ENCODE results near the gene AP1M1.

Gene AP1M1

DNA sequence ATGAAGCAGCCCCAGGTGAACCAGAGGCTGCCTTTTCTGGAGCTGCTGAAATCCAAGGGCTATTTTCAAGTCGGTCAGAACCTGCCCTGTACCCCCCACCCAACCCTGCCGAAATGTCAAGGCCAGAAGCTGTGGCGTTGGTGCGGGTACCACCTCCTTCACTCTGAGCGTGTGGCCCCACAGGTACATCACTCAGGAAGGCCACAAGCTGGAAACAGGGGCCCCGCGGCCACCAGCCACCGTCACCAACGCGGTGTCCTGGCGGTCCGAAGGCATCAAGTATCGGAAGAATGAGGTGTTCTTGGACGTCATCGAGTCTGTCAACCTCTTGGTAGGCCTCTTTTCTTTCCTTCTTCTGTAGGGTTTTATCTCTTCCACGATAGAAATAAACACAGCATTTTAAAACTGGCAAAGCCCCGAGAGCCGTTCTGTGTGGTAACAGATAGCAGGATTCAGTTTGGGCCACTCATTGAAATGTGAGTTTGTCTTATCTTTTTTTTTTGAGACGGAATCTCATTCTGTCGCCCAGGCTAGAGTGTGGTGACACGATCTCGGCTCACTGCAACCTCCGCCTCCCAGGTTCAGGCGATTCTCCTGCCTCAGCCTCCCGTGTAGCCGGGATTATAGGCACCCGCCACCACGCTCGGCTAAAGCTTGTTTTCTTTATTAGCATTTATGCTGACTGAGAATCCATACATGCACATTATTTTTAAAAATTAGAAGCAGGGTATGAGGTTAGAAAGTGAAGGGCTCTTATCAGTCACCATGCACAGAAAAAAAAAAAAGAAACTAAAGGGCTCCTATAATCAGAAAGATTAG lies 11.3 kb downstream of the AP1M1 start:
- no peak for DNase-seq

GRCh38 chr19:16210168-16210567 lies 12.5 kb downstream of the AP1M1 start:
- no peak for DNase-seq

DNA sequence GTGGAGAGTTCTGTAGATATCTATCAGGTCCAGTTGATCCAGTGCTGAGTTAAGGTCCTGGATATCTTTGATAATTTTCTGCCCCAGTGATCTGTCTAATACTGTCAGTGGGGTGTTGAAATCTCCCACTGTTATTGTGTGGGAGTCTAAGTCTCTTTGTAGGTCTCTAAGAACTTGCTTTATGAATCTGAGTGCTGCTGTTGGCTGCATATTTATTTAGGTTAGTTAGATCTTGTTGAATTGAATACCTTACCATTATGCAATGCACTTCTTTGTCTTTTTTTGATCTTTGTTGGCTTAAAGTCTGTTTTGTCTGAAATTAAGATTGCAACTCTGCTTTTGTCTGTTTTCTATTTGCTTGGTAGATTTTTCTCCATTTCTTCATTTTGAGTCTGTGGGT lies 15.4 kb downstream of the AP1M1 start:
- DNase-seq: no peak

DNA sequence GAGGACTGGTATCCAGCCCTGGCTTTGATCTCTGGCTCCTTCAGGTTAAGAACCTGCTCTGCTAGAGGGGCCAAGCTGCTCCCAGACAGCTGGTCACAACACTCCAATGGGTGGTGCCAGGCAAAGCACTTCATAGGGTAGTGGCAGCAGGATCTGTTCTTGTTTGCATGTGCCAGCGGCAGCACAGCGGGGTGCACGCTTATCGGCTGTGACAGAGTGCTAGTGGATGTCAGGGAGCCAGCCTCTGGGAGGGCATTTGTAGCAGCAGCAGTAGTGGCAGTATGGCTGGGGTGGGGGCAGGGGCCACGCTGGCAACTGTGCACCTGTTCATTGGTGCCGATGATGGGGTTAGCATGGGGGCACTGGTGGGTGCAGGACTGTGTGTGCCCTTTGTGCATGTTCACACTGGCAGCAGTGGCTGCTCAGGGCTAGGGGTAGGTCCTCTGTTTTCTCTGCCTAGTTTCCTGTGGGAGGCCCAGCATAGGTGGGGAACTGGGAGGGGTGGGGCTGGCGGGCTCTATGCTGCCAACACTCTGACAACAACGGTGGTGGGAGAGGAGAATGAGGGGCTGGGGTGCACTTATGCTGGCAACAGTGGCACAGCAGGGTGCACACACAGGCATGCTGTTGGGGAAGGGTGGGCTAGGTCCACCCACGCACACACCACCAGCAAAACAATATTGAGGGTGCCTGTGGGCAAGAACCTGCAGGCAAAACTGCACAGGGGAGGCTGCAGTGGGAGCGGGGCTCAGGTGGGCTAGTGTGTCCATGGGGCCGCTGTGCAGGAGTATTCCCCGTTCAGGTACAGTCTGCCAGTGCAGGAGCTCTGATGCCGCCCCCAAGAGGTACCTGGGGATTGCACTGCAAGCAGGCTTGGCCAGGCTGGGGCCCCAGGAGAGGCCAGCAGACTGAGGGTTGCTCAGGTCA lies 19.3 kb downstream of the AP1M1 start:
- DNase-seq: no peak

- DNase-seq: no peak
Measured at GRCh38 chr19:16217716-16218451, 20.2 kb downstream of the AP1M1 start.

DNA sequence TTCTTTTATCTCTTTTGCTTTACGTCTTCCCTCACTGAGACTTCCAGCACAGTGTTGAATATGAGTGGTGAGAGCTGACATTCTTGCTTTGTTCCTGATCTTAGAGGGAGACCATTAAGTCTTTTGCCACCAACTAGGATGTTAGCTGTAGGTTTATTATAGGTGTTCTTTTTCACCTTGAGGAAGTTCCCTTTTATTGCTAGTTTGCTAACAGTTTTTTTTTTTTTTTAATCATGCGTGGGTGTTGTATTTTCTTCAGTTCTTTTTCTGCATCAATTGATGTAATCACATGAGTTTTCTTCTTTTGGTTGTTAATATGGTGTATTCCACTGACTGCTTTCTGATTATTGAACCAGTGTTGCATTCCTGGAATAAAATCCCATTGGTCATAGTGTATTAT lies 21.1 kb downstream of the AP1M1 start:
- no peak for DNase-seq

DNA sequence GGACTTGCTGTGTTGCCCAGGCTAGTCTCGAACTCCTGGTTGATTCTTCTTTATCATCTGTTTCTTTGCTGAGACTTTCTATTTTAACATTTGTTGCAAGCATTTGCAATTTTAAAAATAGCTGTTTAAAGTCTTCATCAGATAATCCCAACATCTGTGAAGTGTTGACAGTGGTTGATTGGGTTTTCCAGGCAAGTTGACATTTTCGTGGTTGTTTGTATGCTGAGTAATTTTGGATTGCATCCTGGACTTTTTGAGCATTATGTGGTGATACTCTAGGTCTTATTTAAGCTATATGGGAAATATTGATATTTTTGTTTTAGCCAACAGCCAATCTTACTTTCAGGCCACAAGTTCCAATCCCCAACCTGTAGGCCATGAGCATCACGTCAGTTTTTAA lies 25.1 kb downstream of the AP1M1 start:
- no peak for DNase-seq

DNA sequence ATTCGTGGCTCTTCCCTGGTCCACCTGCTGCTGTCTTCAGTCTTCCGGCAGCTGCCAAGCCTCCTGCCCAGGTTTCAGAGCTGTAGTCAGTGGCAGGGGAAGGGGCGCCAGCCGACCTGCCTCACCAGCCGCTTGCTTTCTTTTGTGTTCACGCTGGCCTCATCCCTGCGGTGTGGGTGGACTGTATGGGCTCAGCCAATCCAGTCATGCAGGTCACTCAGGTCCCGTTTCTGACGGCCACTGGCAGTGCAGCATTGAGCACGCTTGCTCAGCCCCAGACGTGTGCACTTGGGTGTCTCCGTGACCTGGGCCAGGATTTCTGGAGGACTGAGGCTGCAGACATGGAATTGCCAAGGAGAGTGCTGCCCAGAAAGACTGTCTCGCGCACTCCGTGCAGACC lies 26.0 kb downstream of the AP1M1 start:
- DNase-seq: no peak

DNA sequence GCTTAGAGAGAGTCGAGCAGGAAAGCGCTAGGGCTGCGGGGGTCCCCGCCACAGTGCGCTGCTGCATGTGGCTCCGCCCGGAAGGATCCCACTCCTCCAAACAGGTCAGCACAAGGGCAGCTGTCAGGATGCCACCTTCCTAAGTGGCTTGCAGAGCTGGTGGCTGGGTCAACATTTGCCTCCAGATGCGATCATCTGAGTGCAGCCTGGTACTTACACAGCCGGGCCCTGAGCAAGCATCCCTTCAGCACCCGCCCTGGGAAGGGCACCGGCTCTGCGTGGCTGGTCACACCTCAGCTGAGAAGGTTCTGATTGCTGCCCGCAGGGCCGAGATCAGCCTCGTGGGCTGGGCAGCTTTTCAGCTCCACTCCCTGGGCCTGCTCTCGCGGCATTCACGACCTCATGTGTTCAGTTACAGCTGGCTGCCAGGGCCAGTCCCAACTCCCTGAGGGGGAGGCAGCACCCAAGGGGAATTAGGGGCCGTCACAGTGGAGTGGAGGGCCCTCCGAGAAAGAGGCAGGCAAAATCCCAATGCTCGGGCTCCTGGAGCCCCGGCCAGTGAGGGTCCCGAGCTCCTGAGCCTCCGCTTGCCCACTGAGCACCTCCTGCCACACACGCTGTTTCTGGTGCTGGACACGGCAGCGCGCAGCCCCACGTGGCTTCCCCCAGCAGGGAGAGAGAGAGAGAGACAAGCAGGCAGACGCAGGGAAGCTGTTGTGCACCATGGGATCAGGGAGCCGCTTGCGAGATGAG lies 26.8 kb downstream of the AP1M1 start:
- DNase-seq: no peak

DNA sequence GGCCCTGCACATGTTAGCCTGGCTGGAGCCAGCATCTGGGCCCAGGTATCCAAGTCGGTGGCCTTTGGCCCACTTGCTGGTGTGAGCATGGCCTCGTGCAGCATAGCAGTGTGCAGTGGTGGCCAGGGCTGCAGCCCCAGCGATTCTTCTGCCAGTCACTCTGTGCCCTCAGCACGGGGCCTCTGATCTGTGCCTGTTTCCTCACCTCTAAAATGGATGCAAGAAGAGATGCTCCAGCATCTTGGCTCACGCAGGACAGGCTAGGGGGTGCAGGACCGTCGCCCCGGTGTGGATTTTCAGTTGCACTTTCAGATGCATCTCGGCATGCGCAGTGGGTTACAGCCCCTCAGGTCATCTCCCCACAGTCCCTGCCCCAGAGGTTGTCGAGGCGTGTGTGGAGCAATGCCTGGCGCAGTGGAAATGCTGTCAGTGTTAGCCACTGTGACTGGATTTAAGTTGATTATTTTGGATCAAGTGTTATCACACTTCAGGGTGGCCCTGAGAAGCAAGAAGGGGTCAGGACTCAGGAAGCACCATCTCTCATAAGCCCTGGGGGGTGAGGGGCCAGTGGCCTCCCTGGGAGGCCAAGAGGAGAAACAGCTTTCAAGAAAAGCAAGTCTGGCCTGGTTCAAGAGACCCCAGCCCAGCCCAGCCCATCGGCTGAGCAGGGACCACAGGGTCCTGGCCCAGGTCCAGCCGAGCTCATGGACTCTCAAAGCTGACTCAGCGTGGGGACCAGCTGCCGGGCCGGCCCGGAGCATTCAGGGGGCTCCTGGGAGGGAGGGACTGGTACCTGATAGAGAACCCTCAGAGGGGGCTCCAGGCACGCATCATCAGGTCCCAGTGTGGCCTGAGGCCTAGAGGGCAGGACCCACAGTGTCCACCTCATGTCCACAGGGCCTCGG lies 27.8 kb downstream of the AP1M1 start:
- DNase-seq: no peak

- no peak for DNase-seq
Measured at GRCh38 chr19:16226184-16226591, 28.5 kb downstream of the AP1M1 start.

- no peak for DNase-seq
Measured at GRCh38 chr19:16226878-16227836, 29.4 kb downstream of the AP1M1 start.

DNA sequence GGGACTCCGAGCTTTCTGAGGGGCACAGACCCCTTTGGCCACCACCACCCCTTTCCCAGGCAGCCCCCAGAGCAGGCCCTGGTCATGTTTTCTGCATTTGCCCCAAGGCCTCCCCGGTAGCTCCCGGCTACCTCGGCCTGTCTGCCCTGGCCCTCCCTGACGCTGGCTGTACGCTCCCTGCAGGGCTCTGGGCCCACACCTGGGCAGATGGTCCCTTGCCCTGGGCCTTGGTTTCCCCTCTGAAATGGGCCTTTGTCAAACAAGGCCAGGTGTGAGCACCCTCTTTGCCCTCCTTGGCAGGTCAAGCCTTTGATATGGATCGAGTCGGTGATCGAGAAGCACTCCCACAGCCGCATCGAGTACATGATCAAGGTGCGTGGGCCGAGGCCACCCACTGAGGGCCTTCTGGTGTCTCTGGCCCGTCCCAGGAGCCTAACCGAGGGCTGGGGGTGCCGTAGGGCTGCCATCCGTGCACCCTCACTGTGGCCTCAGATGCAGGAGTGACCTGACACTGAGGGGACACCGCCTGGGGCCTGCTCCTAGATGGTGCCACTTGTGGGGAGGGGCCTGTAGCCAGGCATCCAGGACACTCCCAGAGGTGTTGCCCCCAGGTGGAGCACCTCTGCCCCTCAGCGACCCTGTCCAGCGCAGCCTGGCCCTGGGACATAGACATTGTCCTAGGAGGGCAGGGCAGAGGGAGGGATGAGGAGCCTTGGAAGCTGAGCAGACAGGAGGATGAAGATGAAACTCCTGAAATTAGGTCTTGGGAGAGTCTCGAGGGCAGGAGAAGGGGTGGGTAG lies 30.3 kb downstream of the AP1M1 start:
- DNase-seq: no peak

DNA sequence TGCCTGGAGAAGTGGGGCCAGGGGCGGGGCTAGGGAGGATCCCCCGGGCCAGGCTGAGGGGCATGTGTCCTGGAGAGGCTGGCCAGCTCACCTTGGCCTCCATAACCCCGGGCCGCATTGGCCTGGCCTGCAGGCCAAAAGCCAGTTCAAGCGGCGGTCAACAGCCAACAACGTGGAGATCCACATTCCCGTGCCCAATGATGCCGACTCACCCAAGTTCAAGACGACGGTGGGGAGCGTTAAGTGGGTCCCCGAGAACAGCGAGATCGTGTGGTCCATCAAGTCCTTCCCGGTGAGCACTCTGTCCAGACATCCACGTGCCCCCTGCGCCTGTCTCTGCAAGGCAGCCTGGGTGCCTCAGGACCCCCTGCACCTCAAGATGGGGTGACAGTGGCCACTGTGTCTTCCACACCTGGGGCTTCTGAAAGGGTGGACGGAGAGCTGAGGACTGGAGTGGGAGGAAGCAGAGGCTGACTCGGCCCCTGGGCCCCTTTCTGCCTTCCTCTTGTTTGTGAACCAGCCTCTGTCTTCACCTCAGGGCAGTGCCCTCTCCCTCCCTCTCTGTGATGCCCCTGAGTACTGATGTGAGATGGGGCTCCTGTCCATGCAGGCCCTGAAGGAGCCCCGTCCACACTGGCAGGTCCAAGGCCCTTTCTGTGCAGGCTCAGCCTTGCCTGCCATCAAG lies 31.1 kb downstream of the AP1M1 start:
- DNase-seq: no peak

- no peak for DNase-seq
Measured at GRCh38 chr19:16229322-16229641, 31.6 kb downstream of the AP1M1 start.

DNA sequence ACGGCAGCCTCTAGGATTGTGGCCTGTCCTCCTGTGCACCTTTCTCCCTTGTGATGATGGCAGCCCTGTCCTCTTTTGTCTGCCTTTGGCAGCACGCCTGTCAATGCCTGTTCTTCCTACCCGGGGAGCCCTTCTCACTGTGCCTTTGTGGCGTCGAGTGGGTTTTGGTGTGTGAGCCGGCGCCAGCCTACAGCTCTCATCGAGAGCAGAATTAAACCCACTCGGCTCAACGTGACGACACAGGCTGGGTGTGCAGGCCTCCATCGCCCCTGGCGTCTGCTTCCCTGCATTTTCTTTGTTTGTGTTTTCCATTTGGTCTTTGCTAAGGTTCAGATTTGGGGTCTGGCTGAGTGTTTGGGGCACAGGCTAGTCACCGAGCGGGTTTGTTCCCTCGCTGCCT lies 34.4 kb downstream of the AP1M1 start:
- DNase-seq: no peak

DNA sequence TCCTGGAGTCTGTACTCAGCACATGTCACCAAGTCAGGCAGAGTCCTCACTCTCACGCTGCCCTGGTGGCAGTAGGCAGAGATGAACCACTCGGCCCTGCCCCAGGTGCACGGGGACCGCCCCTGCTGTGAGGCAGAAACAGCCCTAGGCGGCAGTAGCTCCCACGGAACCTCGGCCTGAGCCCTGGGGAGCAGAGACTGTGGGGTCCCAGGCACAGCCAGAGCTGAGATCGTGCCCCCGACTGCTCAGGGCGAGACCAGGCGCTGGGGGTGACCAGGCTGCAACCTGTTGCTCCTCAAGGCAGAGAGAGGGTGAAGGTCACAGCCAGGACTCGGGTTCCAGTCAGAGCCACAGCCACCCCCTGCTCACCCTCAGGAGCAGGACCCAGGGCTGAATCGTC lies 34.9 kb downstream of the AP1M1 start:
- DNase-seq: no peak

GRCh38 chr19:16233081-16233776 lies 35.5 kb downstream of the AP1M1 start:
- no peak for DNase-seq

Measured in stimulated activated naive CD4-positive, alpha-beta T cell treated with Interleukin-2 at 50 U/mL for 16 hours (primary cell).